ENCODE results near the gene RSBN1.

Gene RSBN1

GRCh38 chr1:113751516-113751915 lies 60.8 kb downstream of the RSBN1 start:
- peaks cover 0 to 14% (median 11%) of the 10 kb centered on the region in 5 donors for H3K36me3 ChIP-seq (ENCODE audit: control insufficient read depth in 5 of 5, insufficient read depth in 5 of 5, low read length in 5 of 5)
- H3K4me1 ChIP-seq (ENCODE audit: control insufficient read depth in 5 of 5, insufficient read depth in 5 of 5, low read length in 5 of 5), result no peaks in the 10 kb centered on the region

GRCh38 chr1:113751114-113751513 lies 61.2 kb downstream of the RSBN1 start:
- Histone ChIP-seq H3K4me3 (ENCODE audit: low read depth in 1 of 5, low read length in 5 of 5) (no peak overlapping the region), H3K9ac (ENCODE audit: low read length in 5 of 5) (no peak overlapping the region), H3K4me1 (ENCODE audit: control insufficient read depth in 5 of 5, insufficient read depth in 5 of 5, low read length in 5 of 5) (no peaks in the 10 kb centered on the region), H3K36me3 (ENCODE audit: control insufficient read depth in 5 of 5, insufficient read depth in 5 of 5, low read length in 5 of 5) (peaks cover 0 to 14% (median 11%) of the 10 kb centered on the region in 5 donors), H3K27ac (ENCODE audit: low read depth, low read length) (no peak overlapping the region), H3K27me3 (ENCODE audit: control insufficient read depth in 5 of 5, insufficient read depth in 4 of 5, low read length in 5 of 5) (no peaks in the 10 kb centered on the region), H3K9me3 (ENCODE audit: control insufficient read depth in 5 of 5, low read length in 5 of 5) (no peaks in the 10 kb centered on the region)

More at GRCh38 chr1:113751516-113751915, 60.8 kb downstream of the RSBN1 start:
- Histone ChIP-seq H3K9me3 (ENCODE audit: control insufficient read depth in 5 of 5, low read length in 5 of 5) (no peaks in the 10 kb centered on the region), H3K9ac (ENCODE audit: low read length in 5 of 5) (no peak overlapping the region), H3K27me3 (ENCODE audit: control insufficient read depth in 5 of 5, insufficient read depth in 4 of 5, low read length in 5 of 5) (no peaks in the 10 kb centered on the region), H3K4me3 (ENCODE audit: low read depth in 1 of 5, low read length in 5 of 5) (no peak overlapping the region), H3K27ac (ENCODE audit: low read depth, low read length) (no peak overlapping the region)

GRCh38 chr1:113749402-113749801 lies 62.9 kb downstream of the RSBN1 start:
- Histone ChIP-seq H3K4me1 (ENCODE audit: control insufficient read depth in 5 of 5, insufficient read depth in 5 of 5, low read length in 5 of 5) (no peaks in the 10 kb centered on the region), H3K27ac (ENCODE audit: low read depth, low read length) (no peak overlapping the region), H3K4me3 (ENCODE audit: low read depth in 1 of 5, low read length in 5 of 5) (no peak overlapping the region), H3K36me3 (ENCODE audit: control insufficient read depth in 5 of 5, insufficient read depth in 5 of 5, low read length in 5 of 5) (peaks cover 0 to 14% (median 7%) of the 10 kb centered on the region in 5 donors), H3K27me3 (ENCODE audit: control insufficient read depth in 5 of 5, insufficient read depth in 4 of 5, low read length in 5 of 5) (no peaks in the 10 kb centered on the region), H3K9ac (ENCODE audit: low read length in 5 of 5) (no peak overlapping the region), H3K9me3 (ENCODE audit: control insufficient read depth in 5 of 5, low read length in 5 of 5) (no peaks in the 10 kb centered on the region)

- Histone ChIP-seq H3K9me3 (ENCODE audit: control insufficient read depth in 5 of 5, low read length in 5 of 5) (no peaks in the 10 kb centered on the region), H3K4me1 (ENCODE audit: control insufficient read depth in 5 of 5, insufficient read depth in 5 of 5, low read length in 5 of 5) (no peaks in the 10 kb centered on the region), H3K27me3 (ENCODE audit: control insufficient read depth in 5 of 5, insufficient read depth in 4 of 5, low read length in 5 of 5) (no peaks in the 10 kb centered on the region), H3K27ac (ENCODE audit: low read depth, low read length) (no peak overlapping the region), H3K36me3 (ENCODE audit: control insufficient read depth in 5 of 5, insufficient read depth in 5 of 5, low read length in 5 of 5) (peaks cover 3 to 11% (median 7%) of the 10 kb centered on the region in 5 donors), H3K9ac (ENCODE audit: low read length in 5 of 5) (no peak overlapping the region), H3K4me3 (ENCODE audit: low read depth in 1 of 5, low read length in 5 of 5) (no peak overlapping the region)
Observed at GRCh38 chr1:113747376-113747775, 64.9 kb downstream of the RSBN1 start.

- Histone ChIP-seq H3K36me3 (ENCODE audit: control insufficient read depth in 5 of 5, insufficient read depth in 5 of 5, low read length in 5 of 5) (peaks cover 3 to 11% (median 7%) of the 10 kb centered on the region in 5 donors), H3K27me3 (ENCODE audit: control insufficient read depth in 5 of 5, insufficient read depth in 4 of 5, low read length in 5 of 5) (no peaks in the 10 kb centered on the region), H3K9ac (ENCODE audit: low read length in 5 of 5) (no peak overlapping the region), H3K27ac (ENCODE audit: low read depth, low read length) (no peak overlapping the region), H3K9me3 (ENCODE audit: control insufficient read depth in 5 of 5, low read length in 5 of 5) (no peaks in the 10 kb centered on the region), H3K4me3 (ENCODE audit: low read depth in 1 of 5, low read length in 5 of 5) (no peak overlapping the region), H3K4me1 (ENCODE audit: control insufficient read depth in 5 of 5, insufficient read depth in 5 of 5, low read length in 5 of 5) (no peaks in the 10 kb centered on the region)
Observed at GRCh38 chr1:113745425-113745824, 66.9 kb downstream of the RSBN1 start.

- Histone ChIP-seq H3K27me3 (ENCODE audit: control insufficient read depth in 5 of 5, insufficient read depth in 4 of 5, low read length in 5 of 5) (no peaks in the 10 kb centered on the region), H3K4me3 (ENCODE audit: low read depth in 1 of 5, low read length in 5 of 5) (no peak overlapping the region), H3K36me3 (ENCODE audit: control insufficient read depth in 5 of 5, insufficient read depth in 5 of 5, low read length in 5 of 5) (peaks cover 0 to 8% (median 3%) of the 10 kb centered on the region in 5 donors), H3K27ac (ENCODE audit: low read depth, low read length) (no peak overlapping the region), H3K9ac (ENCODE audit: low read length in 5 of 5) (no peak overlapping the region), H3K4me1 (ENCODE audit: control insufficient read depth in 5 of 5, insufficient read depth in 5 of 5, low read length in 5 of 5) (no peaks in the 10 kb centered on the region), H3K9me3 (ENCODE audit: control insufficient read depth in 5 of 5, low read length in 5 of 5) (no peaks in the 10 kb centered on the region)
Observed at GRCh38 chr1:113744114-113744513, 68.2 kb downstream of the RSBN1 start.

- Histone ChIP-seq H3K4me1 (ENCODE audit: control insufficient read depth in 5 of 5, insufficient read depth in 5 of 5, low read length in 5 of 5) (no peaks in the 10 kb centered on the region), H3K27ac (ENCODE audit: low read depth, low read length) (no peak overlapping the region), H3K36me3 (ENCODE audit: control insufficient read depth in 5 of 5, insufficient read depth in 5 of 5, low read length in 5 of 5) (peaks cover 3 to 13% (median 8%) of the 10 kb centered on the region in 5 donors), H3K27me3 (ENCODE audit: control insufficient read depth in 5 of 5, insufficient read depth in 4 of 5, low read length in 5 of 5) (no peaks in the 10 kb centered on the region), H3K4me3 (ENCODE audit: low read depth in 1 of 5, low read length in 5 of 5) (no peak overlapping the region), H3K9ac (ENCODE audit: low read length in 5 of 5) (no peak overlapping the region), H3K9me3 (ENCODE audit: control insufficient read depth in 5 of 5, low read length in 5 of 5) (no peaks in the 10 kb centered on the region)
Observed at GRCh38 chr1:113742515-113742914, 69.8 kb downstream of the RSBN1 start.

- Histone ChIP-seq H3K27ac (ENCODE audit: low read depth, low read length) (no peak overlapping the region), H3K4me3 (ENCODE audit: low read depth in 1 of 5, low read length in 5 of 5) (no peak overlapping the region), H3K9me3 (ENCODE audit: control insufficient read depth in 5 of 5, low read length in 5 of 5) (no peaks in the 10 kb centered on the region), H3K9ac (ENCODE audit: low read length in 5 of 5) (no peak overlapping the region), H3K36me3 (ENCODE audit: control insufficient read depth in 5 of 5, insufficient read depth in 5 of 5, low read length in 5 of 5) (peaks cover 17 to 30% (median 20%) of the 10 kb centered on the region in 5 donors), H3K4me1 (ENCODE audit: control insufficient read depth in 5 of 5, insufficient read depth in 5 of 5, low read length in 5 of 5) (no peaks in the 10 kb centered on the region), H3K27me3 (ENCODE audit: control insufficient read depth in 5 of 5, insufficient read depth in 4 of 5, low read length in 5 of 5) (no peaks in the 10 kb centered on the region)
Observed at GRCh38 chr1:113734357-113735055, 77.8 kb downstream of the RSBN1 start.

- Histone ChIP-seq H3K9me3 (ENCODE audit: control insufficient read depth in 5 of 5, low read length in 5 of 5) (no peaks in the 10 kb centered on the region), H3K4me3 (ENCODE audit: low read depth in 1 of 5, low read length in 5 of 5) (no peak overlapping the region), H3K4me1 (ENCODE audit: control insufficient read depth in 5 of 5, insufficient read depth in 5 of 5, low read length in 5 of 5) (no peaks in the 10 kb centered on the region), H3K27me3 (ENCODE audit: control insufficient read depth in 5 of 5, insufficient read depth in 4 of 5, low read length in 5 of 5) (no peaks in the 10 kb centered on the region), H3K27ac (ENCODE audit: low read depth, low read length) (no peak overlapping the region), H3K36me3 (ENCODE audit: control insufficient read depth in 5 of 5, insufficient read depth in 5 of 5, low read length in 5 of 5) (peaks cover 10 to 24% (median 19%) of the 10 kb centered on the region in 5 donors), H3K9ac (ENCODE audit: low read length in 5 of 5) (no peak overlapping the region)
Observed at GRCh38 chr1:113732802-113733201, 79.5 kb downstream of the RSBN1 start.

GRCh38 chr1:113721010-113721409 lies 91.3 kb downstream of the RSBN1 start:
- Histone ChIP-seq H3K36me3 (ENCODE audit: control insufficient read depth in 5 of 5, insufficient read depth in 5 of 5, low read length in 5 of 5) (peaks cover 0 to 22% (median 6%) of the 10 kb centered on the region in 5 donors), H3K27ac (ENCODE audit: low read depth, low read length) (no peak overlapping the region)

More at GRCh38 chr1:113721010-113721409, 91.3 kb downstream of the RSBN1 start:
- H3K4me3 ChIP-seq (ENCODE audit: low read depth in 1 of 5, low read length in 5 of 5), result no peak overlapping the region
- H3K27me3 ChIP-seq (ENCODE audit: control insufficient read depth in 5 of 5, insufficient read depth in 4 of 5, low read length in 5 of 5), result no peaks in the 10 kb centered on the region
- peaks cover 0 to 4% (median 0%) of the 10 kb centered on the region in 5 donors for H3K9me3 ChIP-seq (ENCODE audit: control insufficient read depth in 5 of 5, low read length in 5 of 5)
- H3K4me1 ChIP-seq (ENCODE audit: control insufficient read depth in 5 of 5, insufficient read depth in 5 of 5, low read length in 5 of 5), result no peaks in the 10 kb centered on the region
- H3K9ac ChIP-seq (ENCODE audit: low read length in 5 of 5), result no peak overlapping the region

Data from subcutaneous abdominal adipose tissue (tissue), 5 donors.